ENCODE measurements around the gene DCP2.

Gene DCP2

GRCh38 chr5:113047733-113048652 is 71.4 kb downstream of the DCP2 start:
- no peak for DNase-seq (ENCODE audit: low spot score)

- DNase-seq (ENCODE audit: low spot score), result no peak
Observed at GRCh38 chr5:113048931-113049330, 72.3 kb downstream of the DCP2 start.

GRCh38 chr5:113050721-113051382 is 74.3 kb downstream of the DCP2 start:
- DNase-seq (ENCODE audit: low spot score), result peak; percentile 86

GRCh38 chr5:113052041-113052795 is 75.6 kb downstream of the DCP2 start:
- DNase-seq (ENCODE audit: low spot score), result peak; percentile 41

GRCh38 chr5:113053511-113053995 is 77.0 kb downstream of the DCP2 start:
- DNase-seq (ENCODE audit: low spot score), result no peak

- DNase-seq (ENCODE audit: low spot score), result no peak
Observed at GRCh38 chr5:113054899-113055298, 78.3 kb downstream of the DCP2 start.

GRCh38 chr5:113056988-113057387 is 80.4 kb downstream of the DCP2 start:
- no peak for DNase-seq (ENCODE audit: low spot score)

GRCh38 chr5:113057557-113057984 is 81.0 kb downstream of the DCP2 start:
- no peak for DNase-seq (ENCODE audit: low spot score)

GRCh38 chr5:113058269-113058668 is 81.7 kb downstream of the DCP2 start:
- no peak for DNase-seq (ENCODE audit: low spot score)

- DNase-seq (ENCODE audit: low spot score), result no peak
Observed at GRCh38 chr5:113058706-113059226, 82.2 kb downstream of the DCP2 start.

GRCh38 chr5:113059232-113060040 is 82.8 kb downstream of the DCP2 start:
- DNase-seq (ENCODE audit: low spot score), result peak; percentile 82

- no peak for DNase-seq (ENCODE audit: low spot score)
Observed at GRCh38 chr5:113060408-113061025, 83.9 kb downstream of the DCP2 start.

GRCh38 chr5:113061846-113062780 is 85.5 kb downstream of the DCP2 start:
- DNase-seq (ENCODE audit: low spot score), result peak; percentile 81

GRCh38 chr5:113062869-113063508 is 86.4 kb downstream of the DCP2 start:
- no peak for DNase-seq (ENCODE audit: low spot score)

GRCh38 chr5:113063927-113064326 is 87.3 kb downstream of the DCP2 start:
- no peak for DNase-seq (ENCODE audit: low spot score)

- DNase-seq (ENCODE audit: low spot score), result no peak
Observed at GRCh38 chr5:113064806-113065205, 88.2 kb downstream of the DCP2 start.

GRCh38 chr5:113065626-113066025 is 89.0 kb downstream of the DCP2 start:
- no peak for DNase-seq (ENCODE audit: low spot score)

- no peak for DNase-seq (ENCODE audit: low spot score)
Observed at GRCh38 chr5:113067635-113068344, 91.2 kb downstream of the DCP2 start.

All from GM03348 (cell line).